Effector memory CD4-positive, alpha-beta T cell (primary cell): ENCODE data around the gene ESAM.
A peak's percentile ranks its signal among the peaks of the same experiment; 100 is the strongest.

Experiments used
- DNase-seq, 3 donors: peaks; one replicate each; pipeline ENCODE4 v3.0.0-alpha.2; 2020
- H3K27ac ChIP-seq: 2 replicates; pipeline ENCODE4 v1.7.0; 2013; ENCODE audit warnings: mild to moderate bottlenecking, low read length, moderate library complexity; ENCODE audit not compliant: insufficient read depth, poor library complexity, severe bottlenecking
- H3K27me3 ChIP-seq: replicated peaks from 2 replicates; pipeline ENCODE4 v1.7.0; 2013; ENCODE audit warnings: mild to moderate bottlenecking, low read length; ENCODE audit not compliant: insufficient read depth, control insufficient read depth, poor library complexity, severe bottlenecking
- H3K36me3 ChIP-seq: 2 replicates; pipeline ENCODE4 v1.7.0; 2013; ENCODE audit warnings: mild to moderate bottlenecking, low read length, moderate library complexity; ENCODE audit not compliant: control insufficient read depth, insufficient read depth
- H3K4me1 ChIP-seq: 2 replicates; pipeline ENCODE4 v1.7.0; 2013; ENCODE audit warnings: low read length, mild to moderate bottlenecking; ENCODE audit not compliant: control insufficient read depth, insufficient read depth, poor library complexity, severe bottlenecking
- H3K4me3 ChIP-seq: 2 replicates; pipeline ENCODE4 v1.7.0; 2013; ENCODE audit warnings: low read length, low read depth, mild to moderate bottlenecking; ENCODE audit not compliant: insufficient read depth, poor library complexity, severe bottlenecking
- H3K9me3 ChIP-seq: 2 replicates; pipeline ENCODE4 v1.7.0; 2013; ENCODE audit warnings: mild to moderate bottlenecking, low read length, moderate library complexity; ENCODE audit not compliant: control insufficient read depth
- total RNA-seq, 3 donors: gene quantifications; one replicate each; lab custom pipeline; 2026; lab: John Stamatoyannopoulos, UW

Gene ESAM
- total RNA-seq = 1.3 to 1.5 (median 1.4) reads per million in 3 donors

GRCh38 chr11:124762105-124762623 lies at the start of gene ESAM:
ESAM (minus strand) TSS chr11:124762290; CDS start chr11:124762154, 136 bp downstream.
- peaks cover 40% of the 10 kb centered on the region for H3K27me3 ChIP-seq

GRCh38 chr11:124811399-124812125 lies 49.5 kb upstream of the ESAM start:
- no peaks in the 10 kb centered on the region for H3K36me3 ChIP-seq
- no peak overlapping the region for H3K4me3 ChIP-seq
- H3K27me3 ChIP-seq = no peaks in the 10 kb centered on the region
- H3K27ac ChIP-seq = no peak overlapping the region
- H3K9me3 ChIP-seq = no peaks in the 10 kb centered on the region
- H3K4me1 ChIP-seq = no peaks in the 10 kb centered on the region
- no peak for DNase-seq

More at GRCh38 chr11:124762105-124762623, at the start of gene ESAM:
- Histone ChIP-seq H3K36me3 (no peaks in the 10 kb centered on the region), H3K4me3 (peak within 1 kb of the TSS; percentile 70), H3K4me1 (peaks cover 37% of the 10 kb centered on the region), H3K9me3 (no peaks in the 10 kb centered on the region), H3K27ac (no peak within 1 kb of the TSS)
- DNase-seq = peak; percentile 43 to 55 (median 44)

GRCh38 chr11:124807660-124808270 lies 45.7 kb upstream of the ESAM start:
- no peaks in the 10 kb centered on the region for H3K27me3 ChIP-seq
- H3K4me1 ChIP-seq = no peaks in the 10 kb centered on the region
- H3K27ac ChIP-seq = no peak overlapping the region
- H3K4me3 ChIP-seq = no peak overlapping the region
- no peaks in the 10 kb centered on the region for H3K36me3 ChIP-seq
- no peak for DNase-seq
- H3K9me3 ChIP-seq = no peaks in the 10 kb centered on the region

DNA sequence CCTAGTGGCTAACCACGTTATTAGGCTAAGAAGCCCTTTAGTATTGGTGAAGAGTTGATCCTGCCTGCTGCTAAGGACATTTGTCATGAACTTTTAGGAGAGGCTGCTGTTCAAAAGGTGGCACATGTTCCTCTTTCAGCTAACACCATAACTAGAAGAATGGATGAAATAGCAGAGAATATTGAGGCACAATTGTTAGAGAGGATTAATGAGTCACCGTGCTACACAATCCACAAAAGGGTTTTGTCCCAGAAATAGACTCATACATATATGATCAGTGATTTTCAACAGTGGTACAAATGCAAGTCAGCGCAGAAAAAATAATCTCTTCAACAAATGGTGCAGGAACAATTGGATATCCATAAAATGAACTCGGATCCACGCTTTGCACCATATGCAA lies 45.1 kb upstream of the ESAM start:
- Histone ChIP-seq H3K36me3 (no peaks in the 10 kb centered on the region), H3K27me3 (no peaks in the 10 kb centered on the region), H3K4me3 (no peak overlapping the region), H3K27ac (no peak overlapping the region), H3K9me3 (no peaks in the 10 kb centered on the region), H3K4me1 (no peaks in the 10 kb centered on the region)
- DNase-seq = no peak

DNA sequence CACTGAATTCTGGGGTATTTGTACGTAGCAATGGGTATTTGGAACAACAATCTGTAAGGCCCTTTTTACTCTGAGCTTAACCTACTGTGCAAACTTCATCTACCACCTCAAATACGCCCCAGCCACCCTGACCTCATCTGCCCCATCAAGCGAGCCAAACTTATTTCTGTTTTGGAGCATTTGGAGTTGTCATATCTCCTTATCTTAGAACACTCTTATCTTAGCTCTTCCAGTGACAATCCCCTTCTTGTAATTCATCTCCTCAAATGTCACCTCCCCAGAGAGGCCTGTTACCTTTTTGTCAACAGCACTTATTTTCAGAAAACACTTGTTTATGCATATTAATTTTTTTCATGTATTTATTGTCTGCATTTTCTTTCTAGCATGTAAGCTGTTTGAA lies 42.8 kb upstream of the ESAM start:
- no peak for DNase-seq
- H3K36me3 ChIP-seq = no peaks in the 10 kb centered on the region
- no peaks in the 10 kb centered on the region for H3K27me3 ChIP-seq
- no peak overlapping the region for H3K4me3 ChIP-seq
- H3K27ac ChIP-seq = no peak overlapping the region
- H3K4me1 ChIP-seq = no peaks in the 10 kb centered on the region
- H3K9me3 ChIP-seq = no peaks in the 10 kb centered on the region

GRCh38 chr11:124801636-124802312 lies 39.7 kb upstream of the ESAM start:
- Histone ChIP-seq H3K4me1 (peaks cover 9% of the 10 kb centered on the region), H3K9me3 (no peaks in the 10 kb centered on the region), H3K4me3 (no peak overlapping the region), H3K27me3 (no peaks in the 10 kb centered on the region), H3K36me3 (no peaks in the 10 kb centered on the region), H3K27ac (no peak overlapping the region)
- no peak for DNase-seq

- peak overlapping the region; percentile 92 for H3K4me3 ChIP-seq
- H3K4me1 ChIP-seq = peaks cover 9% of the 10 kb centered on the region
- H3K27me3 ChIP-seq = no peaks in the 10 kb centered on the region
- H3K36me3 ChIP-seq = no peaks in the 10 kb centered on the region
- DNase-seq = no peak
- no peaks in the 10 kb centered on the region for H3K9me3 ChIP-seq
- peak overlapping the region; percentile 92 for H3K27ac ChIP-seq
Measured at GRCh38 chr11:124801014-124801413, 38.9 kb upstream of the ESAM start.

DNA sequence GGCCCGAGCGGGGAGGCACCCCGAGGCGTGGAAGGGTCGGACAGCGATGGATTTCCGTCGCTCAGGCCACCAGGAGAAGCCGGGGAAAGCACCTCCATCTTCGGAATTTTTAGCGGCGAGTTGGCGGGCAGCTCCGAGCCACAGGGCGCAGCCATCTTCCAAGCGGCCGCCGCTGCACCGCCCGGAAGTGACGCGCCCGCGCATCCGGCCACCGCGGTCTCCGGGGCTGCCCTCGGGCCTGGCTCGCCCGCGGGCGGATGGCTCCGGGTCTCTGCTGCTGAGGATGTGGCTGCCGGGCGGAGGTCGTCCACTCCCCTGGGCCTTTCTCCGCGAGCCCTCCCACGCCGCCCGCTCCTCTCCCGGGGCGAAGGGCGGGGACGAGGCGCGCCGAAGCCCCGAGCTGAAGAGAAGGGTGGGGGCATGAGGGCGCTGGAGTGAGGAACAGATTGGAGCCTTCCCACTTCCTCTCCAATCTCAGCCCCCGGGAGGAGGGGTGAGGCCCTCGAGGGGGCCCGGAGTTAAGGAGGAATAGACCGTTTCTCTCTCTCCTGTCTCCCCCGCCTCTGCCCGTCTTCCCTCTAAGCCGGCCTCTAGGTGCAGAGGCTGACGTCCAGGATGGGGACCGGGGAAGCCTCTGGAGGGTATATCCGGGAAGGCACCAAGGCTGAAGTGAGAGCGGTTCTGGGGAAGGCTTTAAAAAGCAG lies 38.3 kb upstream of the ESAM start, which contains the start of gene MSANTD2:
Gene MSANTD2, minus strand, starts transcription at position 181 of the 704 bp plus-strand sequence. Its CDS starts 26 bp downstream, at position 155.
- Histone ChIP-seq H3K4me3 (peak within 1 kb of the TSS; percentile 92), H3K4me1 (peaks cover 9% of the 10 kb centered on the region), H3K9me3 (no peaks in the 10 kb centered on the region), H3K36me3 (no peaks in the 10 kb centered on the region), H3K27me3 (no peaks in the 10 kb centered on the region), H3K27ac (peak within 1 kb of the TSS; percentile 92)
- DNase-seq = peak; percentile 64 to 75 (median 71)

DNA sequence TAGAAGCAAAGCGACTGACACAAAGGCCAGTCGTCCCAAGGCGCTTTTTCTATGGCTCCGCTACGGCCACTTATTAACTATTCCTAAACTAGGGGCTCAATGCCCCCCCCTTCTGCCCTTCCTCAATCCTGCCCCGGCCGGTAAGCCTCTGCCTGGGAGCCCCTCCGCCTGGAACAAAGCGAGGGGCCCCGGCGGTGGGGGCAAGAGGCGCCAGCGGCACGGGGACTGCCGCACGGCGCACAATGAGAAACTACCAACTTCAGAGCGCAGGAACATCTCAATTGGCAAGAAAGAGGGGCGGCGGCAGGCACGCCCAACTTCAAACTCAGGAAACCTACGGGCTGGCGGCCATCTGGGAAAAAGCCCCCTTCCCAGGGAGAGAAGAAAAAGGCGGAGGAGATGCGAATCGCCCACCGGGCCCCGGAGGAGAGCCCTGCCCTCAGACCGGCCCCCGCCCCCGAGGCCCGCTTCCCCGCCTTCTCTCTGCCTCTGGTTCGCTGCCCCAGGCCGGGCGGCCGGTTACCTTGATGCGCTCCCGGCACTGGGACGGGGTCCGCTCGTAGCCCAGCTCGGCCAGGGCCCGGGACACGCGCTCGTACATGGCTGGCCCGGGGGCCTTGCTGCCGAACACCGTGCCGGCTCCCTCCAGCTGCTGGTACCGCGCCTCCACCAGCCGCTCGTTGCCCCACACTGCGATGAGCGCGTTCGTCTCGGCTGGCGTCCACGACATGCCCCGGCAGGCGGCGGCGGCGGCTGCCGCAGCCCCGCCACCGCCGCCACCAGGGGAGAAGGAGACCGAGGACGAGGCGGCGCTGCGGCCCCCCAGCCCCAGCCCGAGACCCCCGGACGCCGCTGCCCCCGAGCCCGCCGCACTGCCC lies 37.5 kb upstream of the ESAM start:
- Histone ChIP-seq H3K36me3 (no peaks in the 10 kb centered on the region), H3K4me3 (peak overlapping the region; percentile 92), H3K4me1 (peaks cover 9% of the 10 kb centered on the region), H3K9me3 (no peaks in the 10 kb centered on the region), H3K27ac (peak overlapping the region; percentile 92), H3K27me3 (no peaks in the 10 kb centered on the region)
- DNase-seq = peak; percentile 23 to 41 (median 24)
